Body of pancreas (tissue), 4 donors: ENCODE results near the gene SLC19A1.

ENCODE experiments used
- CTCF ChIP-seq, 7 experiments: fragments of 450-650 bp in 4 of 7; fragments of 200-600 bp in 3 of 7; sonication (generic) in 3 of 7; IDR thresholded peaks; one replicate each; pipeline ENCODE4 v1.5.1; 2016 to 2019; ENCODE audit warnings: antibody characterized with exemption in 7 of 7
- POLR2A ChIP-seq, 3 donors: fragments of 450-650 bp; IDR thresholded peaks; one replicate each; pipeline ENCODE4 v1.6.1; 2016; ENCODE audit warnings: antibody characterized with exemption in 3 of 3, mild to moderate bottlenecking in 2 of 3

GRCh38 chr21:45551316-45551715, 9.1 kb upstream of the SLC19A1 start:
- TF ChIP-seq CTCF (IDR thresholded peaks at IDR 0.05) (no peak), POLR2A (IDR thresholded peaks at IDR 0.05) (no peak)
